H4 (cell line): ENCODE measurements around the gene CDH5. TPM values are rescaled to one million over a fixed set of nuclear protein-coding genes. Genes with fewer than 3 reads are reported as not detected.
A peak's percentile ranks its signal among the peaks of the same experiment; 100 is the strongest.

ENCODE experiments used
- DNase-seq: peaks from one replicate; pipeline ENCODE4 v3.0.0-alpha.2; 2015; ENCODE audit warnings: low spot score
- total RNA-seq: library from RNA; depleted of rRNA; stranded (reverse); fragments of >200 nt; shearing (Covaris generic); gene quantifications from 2 replicates; pipeline ENCODE4 v1.2.3, GENCODE V29; 2014

Gene CDH5
- total RNA-seq, 1 experiment from 2014 or later: not detected

DNA sequence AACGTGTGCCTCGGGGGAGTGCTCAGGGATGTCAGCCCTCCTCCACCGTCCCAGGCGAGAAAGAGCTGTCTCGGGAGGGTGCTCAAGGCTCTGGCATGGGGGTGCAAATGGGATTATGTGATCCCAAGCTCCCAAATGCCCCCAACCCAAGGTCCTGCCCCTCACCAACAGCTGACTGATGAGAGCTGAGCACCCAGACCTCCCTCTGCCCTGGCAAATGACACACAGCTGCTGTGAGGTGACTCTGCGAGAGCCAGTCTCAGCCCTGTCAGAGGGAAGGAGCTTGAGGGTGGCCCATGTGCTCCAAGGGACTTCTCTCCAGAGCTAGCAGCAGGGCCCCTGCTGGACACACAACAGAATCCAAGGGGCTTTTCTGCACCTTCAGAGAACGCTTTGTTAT lies 7.7 kb downstream of the CDH5 start:
- no peak for DNase-seq

DNA sequence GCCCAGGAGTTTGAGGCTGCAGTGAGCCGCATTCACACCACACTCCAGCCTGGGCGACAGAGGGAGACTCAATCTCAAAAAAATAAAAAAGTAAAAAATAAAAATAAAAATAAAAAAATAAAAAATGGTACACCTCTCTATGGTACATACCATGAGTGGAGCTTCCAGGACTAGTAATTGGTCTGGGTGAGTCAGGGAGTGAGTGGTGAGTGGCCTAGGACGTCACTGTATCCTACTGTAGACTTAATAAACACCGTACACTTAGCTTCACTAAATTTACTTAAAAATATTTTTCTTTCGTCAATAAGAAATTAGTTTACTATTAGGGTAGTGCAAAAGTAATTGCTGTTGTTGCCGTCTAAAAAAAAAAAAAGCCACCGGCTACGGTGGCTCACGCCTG lies 9.0 kb downstream of the CDH5 start:
- DNase-seq: no peak

DNA sequence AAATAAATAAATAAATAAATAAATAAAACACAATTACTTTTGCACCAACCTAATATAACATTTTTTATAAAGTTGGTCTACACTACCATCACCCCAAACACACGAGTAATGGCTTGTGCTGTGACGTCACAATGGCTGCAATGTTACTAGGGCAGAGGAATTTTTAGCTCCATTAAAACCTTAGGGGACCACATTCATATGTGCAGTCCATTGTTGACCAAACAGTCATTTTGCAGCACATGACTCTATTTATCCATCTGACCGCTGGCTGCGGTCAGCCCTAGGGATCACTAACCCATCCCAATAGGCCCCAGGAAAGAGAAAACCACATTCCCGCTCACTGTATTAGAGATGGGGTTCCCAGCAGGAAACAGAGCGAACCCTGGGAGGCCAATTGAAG lies 9.6 kb downstream of the CDH5 start:
- no peak for DNase-seq

DNA sequence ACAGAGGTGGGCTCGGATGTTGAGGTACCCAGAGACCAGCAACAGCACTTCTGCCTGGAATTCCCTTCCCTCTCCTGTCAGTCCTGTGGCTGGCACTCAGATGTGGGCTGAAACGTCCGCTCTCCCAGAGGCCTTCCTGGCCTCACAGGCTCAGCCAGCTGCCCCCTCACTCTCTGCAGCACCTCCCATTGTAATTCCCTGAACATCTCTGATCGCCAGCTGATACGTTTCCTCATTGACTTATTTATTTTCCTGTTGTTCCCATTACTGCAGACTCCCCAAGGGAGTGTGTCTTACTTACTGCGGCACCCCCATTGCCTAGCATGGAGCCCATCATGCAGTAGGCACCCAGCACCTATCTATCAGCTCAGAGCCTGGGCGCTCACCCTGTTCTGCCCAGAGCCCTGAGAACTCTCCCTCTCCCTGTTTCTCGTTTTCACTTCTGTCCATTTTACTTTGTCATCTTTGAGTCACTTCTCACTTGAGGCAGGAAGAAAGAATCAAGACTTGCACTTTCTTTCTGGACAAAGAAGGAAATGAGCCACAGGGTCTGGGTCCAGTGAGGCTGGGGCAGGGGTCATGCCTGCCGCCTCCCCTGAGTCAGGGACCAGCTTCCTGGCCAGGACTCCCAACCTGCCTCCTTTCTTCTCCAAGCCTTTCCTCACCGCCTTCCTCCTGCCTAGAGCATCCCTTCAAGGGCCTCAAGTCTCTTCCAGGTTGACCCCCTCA lies 10.2 kb downstream of the CDH5 start:
- DNase-seq: no peak

GRCh38 chr16:66377324-66377723 lies 10.8 kb downstream of the CDH5 start:
- DNase-seq: no peak

DNA sequence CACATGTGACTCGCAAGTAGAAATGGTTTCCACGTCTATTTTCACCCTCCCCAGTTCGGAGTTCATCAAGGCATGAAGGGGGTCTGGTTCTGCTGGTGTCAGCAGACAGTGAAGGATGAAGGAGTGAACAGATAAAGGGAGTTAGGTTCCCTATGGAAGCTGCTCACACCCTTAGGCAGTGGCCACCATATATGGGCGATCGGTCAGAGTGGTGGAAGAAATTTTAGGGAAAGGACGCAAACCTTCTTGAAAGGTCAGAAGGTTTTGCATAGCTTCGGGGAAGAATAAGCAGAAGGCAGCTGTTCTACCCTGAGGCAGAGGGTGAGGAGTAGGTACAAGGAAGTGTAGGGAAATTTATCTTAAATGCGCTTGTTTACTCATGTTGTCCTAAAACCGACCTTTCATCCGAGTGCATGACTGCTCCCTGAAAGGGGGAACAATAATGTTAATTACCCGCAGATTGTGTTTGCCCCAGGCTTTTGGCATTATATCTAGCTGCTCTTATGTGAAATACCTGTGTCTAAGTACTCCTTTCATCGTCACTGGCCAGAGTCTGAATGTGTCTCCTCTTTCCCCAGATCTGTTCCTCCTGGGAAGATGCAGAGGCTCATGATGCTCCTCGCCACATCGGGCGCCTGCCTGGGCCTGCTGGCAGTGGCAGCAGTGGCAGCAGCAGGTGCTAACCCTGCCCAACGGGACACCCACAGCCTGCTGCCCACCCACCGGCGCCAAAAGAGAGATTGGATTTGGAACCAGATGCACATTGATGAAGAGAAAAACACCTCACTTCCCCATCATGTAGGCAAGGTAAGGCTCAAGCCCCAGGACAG lies 12.5 kb downstream of the CDH5 start:
- no peak for DNase-seq

DNA sequence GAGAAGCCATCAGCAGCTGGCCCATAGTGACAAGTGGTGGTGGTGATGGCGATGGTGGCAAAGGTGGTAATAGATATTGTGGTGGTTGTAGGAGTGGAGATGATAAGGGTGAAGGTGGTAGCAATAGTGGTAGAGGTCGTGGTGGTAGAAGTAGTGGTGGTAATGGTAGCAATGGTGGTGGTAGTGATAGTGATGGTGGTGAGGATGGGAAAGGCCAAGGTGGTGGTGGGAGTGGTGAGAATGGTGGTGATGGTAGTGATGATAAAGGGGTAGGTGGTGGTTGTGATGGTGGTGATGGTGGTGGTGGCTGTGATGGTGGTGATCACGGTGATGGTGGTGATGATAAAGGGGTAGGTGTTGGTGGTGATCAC lies 13.1 kb downstream of the CDH5 start:
- DNase-seq: no peak

DNA sequence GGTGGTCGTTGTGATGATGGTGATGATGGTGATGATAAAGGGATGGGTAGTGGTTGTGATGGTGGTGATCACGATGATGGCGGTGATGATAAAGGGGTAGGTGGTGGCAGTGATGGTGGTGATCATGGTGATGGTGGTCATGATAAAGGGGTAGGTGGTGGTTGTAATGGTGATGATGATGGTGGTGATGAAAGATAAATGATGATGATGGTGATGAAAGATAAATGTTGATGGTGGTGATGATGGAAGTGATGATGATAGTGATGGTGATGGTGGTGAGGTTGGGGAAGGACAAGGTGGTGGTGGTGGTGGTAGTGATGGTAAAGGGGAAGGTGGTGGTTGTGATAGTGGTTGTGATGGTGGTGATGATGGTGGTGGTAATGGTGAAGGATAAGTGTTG lies 13.9 kb downstream of the CDH5 start:
- DNase-seq: no peak

DNA sequence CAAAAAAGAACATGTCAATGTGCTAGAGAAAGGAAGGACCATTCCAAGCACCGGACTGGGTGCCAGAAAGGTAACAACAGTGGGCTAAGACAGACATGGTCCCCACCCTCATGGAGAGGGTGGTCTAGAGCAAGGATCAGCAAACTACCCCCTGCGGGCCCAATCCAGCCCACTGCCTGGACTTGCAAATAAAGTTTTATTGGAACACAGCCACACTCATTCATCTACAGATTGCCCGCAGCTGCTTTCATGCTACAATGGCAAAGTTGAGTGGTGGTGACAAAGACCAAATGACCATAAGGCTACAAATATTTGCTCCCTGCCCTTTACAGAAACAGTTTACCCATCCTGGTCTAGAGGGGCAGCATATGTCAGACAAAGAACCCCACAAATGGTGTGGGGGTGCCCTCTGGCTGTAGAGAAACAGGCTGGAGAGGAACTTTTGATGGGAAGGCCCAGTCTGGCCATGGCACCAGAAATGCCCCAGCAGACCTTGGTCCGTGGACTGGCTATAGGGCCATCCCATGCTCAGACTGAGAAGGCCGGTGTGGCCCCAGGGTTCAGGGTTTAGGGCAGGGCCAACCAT lies 15.2 kb downstream of the CDH5 start:
- DNase-seq: no peak

DNA sequence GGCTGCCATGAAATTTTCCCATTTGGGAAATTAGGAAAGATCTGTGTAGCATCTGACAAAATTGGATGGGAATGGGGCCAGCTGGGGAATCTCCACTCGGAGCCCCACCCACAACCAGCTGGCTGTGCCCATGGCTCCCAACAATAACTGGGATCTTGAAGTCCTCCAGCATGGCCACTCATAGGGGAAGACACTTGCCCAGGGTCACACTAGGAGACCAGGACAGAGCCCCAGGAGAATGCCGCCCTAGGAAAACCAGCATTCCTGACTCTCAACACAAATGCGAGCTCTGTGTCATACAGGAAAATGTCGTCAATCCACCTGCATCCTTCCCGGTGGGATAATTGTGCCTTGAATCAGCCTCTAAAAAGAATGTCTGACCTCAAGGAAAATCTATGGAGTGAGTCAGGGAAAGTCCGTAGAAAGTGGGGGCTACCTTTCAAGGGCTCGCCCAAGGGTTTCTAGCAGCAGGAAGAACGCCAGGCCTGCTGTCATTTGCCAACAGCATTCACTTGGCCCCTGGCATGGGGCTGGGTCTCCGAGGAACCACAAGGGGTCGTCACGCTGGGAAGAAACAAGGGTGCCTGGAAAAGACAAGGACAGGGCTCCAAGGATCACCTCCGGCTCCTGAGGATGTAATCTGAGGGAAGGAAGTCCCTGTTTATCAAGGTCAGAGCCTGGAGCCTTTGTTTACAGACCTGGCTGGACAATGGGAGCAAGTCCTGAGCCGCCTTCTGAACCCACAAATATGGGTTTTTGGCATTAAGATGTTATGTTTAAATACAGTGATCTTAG lies 15.9 kb downstream of the CDH5 start:
- DNase-seq: peak; percentile 73

- peak; percentile 91 for DNase-seq
These were observed 16.4 kb downstream of the CDH5 start for GRCh38 chr16:66382966-66383299.

DNA sequence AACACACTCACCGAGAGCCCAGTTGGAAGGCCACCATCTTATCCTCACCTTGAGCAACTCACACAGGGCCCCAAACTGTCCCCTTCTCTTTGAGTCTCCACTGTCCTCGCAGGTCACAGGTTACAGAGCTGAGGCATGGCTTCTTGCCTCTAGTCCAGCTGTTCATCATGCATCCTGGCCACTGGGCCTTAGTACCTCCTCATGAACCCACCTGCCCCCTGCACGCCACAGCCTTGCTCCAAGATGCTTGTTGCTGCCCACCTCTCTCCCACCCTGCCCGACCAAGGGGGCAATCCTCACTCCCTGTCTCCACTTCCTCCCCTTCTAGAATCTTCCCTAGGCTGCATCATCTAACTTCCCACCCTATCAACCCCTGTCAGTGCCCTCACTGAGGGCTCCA lies 17.1 kb downstream of the CDH5 start:
- no peak for DNase-seq

DNA sequence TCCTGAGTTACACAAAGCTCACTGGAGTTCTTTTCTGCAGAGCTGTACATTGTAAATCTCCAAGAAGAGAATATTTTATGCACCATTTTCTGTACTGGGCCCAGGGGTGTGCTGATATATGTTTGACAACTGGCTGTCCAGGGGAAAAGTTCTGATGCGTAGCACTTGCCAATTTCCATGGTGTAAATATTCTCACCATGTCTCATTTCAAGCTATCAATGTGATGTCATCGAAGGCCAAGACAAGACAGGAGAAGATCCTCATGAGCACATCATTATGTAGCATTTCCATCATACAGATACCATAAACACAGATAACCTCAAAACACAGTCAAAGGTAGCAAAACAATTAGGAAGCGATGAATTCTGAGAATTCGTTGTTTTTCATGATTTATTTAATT lies 18.9 kb downstream of the CDH5 start:
- DNase-seq: no peak

GRCh38 chr16:66386629-66387622 lies 20.4 kb downstream of the CDH5 start:
- DNase-seq: no peak

GRCh38 chr16:66387817-66388332 lies 21.4 kb downstream of the CDH5 start:
- no peak for DNase-seq

GRCh38 chr16:66388350-66389139 lies 22.1 kb downstream of the CDH5 start:
- DNase-seq: no peak

GRCh38 chr16:66389256-66390176 lies 23.0 kb downstream of the CDH5 start:
- no peak for DNase-seq

GRCh38 chr16:66390346-66391108 lies 24.0 kb downstream of the CDH5 start:
- no peak for DNase-seq
